ENCODE measurements around the gene BTBD2.

BTBD2 gene

DNA sequence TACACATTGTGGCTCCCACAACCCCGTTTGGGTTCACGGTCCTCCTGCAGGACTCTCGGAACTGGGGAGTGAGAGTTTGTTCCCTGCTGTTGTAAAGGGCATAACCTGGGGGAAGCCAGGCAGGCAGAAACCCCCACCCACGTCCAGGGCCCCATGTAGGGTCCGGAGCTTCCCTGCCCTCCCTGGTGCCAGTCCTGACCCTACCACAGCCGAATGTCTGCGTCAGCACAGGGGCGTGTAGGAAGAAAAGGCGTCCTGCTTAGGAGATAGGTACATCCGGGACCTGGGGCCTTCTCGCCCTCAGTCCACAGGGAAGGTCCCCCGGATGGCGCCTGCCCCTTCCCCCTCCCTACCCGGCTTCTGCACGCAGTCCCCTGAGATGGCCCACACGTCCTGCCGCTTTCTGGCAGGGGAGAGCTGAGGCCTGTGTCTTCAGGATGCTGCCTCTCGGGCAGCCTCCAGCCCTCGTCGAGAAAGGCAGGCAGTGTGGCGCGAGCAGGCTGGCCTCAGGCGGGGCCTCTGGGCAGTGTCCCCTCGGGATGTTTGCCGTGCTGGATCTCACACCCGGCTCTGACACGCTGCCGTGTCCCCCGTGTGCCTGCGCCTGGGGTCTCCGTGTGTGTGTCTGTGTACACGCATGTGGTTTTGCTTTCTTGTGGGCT, 55.5 kb downstream of the BTBD2 start:
- no peak for ATAC-seq
- TF ChIP-seq TCF4 (CRISPR knock-in tag; IDR thresholded peaks at IDR 0.05; ENCODE audit: borderline replicate concordance), result no peak
- TF ChIP-seq PPARA (CRISPR knock-in tag; IDR thresholded peaks at IDR 0.05; ENCODE audit: borderline replicate concordance), result no peak
- TF ChIP-seq ZFP3 (CRISPR knock-in tag; IDR thresholded peaks at IDR 0.05), result no peak
- no peak for TF ChIP-seq POU6F1 (CRISPR knock-in tag; IDR thresholded peaks at IDR 0.05; ENCODE audit: borderline replicate concordance, low read depth)

DNA sequence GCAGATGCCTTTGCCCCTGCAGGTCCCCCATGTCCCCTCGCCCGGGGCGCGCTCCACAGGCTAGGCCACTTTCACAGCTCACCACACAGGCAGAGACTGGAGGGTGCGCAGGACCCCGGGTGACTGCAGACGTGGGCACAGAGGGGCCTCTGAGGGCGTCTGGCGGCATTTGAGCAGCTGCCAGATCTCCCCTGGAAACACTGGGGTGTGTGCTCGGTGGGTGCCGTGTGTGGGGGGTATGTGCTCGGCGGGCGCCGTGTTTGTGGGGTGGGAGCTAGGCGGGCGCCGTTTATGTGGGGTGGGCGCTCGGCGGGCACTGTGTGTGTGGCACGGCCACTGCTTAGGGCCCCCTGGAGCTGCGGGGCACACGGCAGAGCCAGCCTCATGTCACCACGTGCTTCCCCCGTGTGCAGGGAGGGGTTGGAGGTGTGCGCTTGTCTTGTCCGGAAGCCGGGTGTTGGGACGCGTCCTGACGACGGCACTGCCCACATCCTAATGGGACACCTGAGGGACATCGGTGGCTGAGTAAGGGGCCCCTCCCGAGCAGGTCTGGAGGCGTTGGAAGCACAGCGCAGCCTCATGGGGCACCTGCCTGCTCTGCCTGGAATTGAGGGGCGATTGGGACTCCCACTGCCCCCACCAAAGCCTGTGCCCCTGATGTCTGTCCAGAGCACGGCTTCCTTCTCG, 57.8 kb downstream of the BTBD2 start:
- TF ChIP-seq ZNF70 (CRISPR knock-in tag; IDR thresholded peaks at IDR 0.05) (no peak), ARNTL (CRISPR knock-in tag; IDR thresholded peaks at IDR 0.05; ENCODE audit: borderline replicate concordance, low read depth) (no peak), ZNF565 (CRISPR knock-in tag; conservative IDR thresholded peaks at IDR 0.05; ENCODE audit: low read depth) (no peak), CSDC2 (CRISPR knock-in tag; IDR thresholded peaks at IDR 0.05) (no peak), CREB5 (CRISPR knock-in tag; IDR thresholded peaks at IDR 0.05; ENCODE audit: low read depth) (no peak), BACH2 (CRISPR knock-in tag; IDR thresholded peaks at IDR 0.05; ENCODE audit: borderline replicate concordance) (no peak), SNAI2 (CRISPR knock-in tag; IDR thresholded peaks at IDR 0.05) (no peak), GLIS3 (CRISPR knock-in tag; IDR thresholded peaks at IDR 0.05) (no peak), PPARA (CRISPR knock-in tag; IDR thresholded peaks at IDR 0.05; ENCODE audit: borderline replicate concordance) (no peak)
- ATAC-seq, result no peak

DNA sequence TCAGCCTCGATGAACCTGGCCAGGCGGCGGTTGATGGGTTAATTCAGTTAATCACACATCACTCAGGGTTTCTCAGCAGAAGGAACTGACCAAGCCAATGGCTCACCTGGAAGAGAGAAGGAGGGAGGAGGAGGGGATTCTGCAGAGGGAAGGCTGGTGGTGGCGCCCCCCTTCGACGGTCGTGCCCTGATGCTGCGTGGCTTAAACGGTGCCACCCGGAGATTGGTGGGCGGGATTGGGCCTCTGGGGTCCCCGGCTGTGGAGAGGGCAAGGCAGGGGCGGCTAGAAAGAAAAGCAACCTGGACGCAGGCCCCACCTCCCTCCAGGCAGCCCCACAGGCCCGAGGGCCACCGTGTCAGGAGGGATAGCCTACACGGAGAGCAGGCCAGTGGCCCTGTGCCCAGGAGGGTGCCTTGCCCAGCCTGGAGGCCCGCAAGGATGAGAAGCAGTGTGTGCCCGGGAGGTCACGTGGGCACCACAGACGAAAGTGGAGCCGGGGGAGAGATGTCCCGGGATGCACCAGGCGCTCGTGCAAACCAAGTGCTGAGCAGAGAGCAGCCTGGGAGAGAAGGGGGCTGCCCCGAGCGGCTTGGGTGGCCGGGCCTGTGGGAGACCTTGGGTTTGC, 58.5 kb downstream of the BTBD2 start:
- no peak for TF ChIP-seq ZNF8 (CRISPR knock-in tag; IDR thresholded peaks at IDR 0.05)
- no peak for TF ChIP-seq ISL1 (CRISPR knock-in tag; IDR thresholded peaks at IDR 0.05)
- no peak for TF ChIP-seq TCF4 (CRISPR knock-in tag; IDR thresholded peaks at IDR 0.05; ENCODE audit: borderline replicate concordance)
- no peak for TF ChIP-seq ZC3H10 (CRISPR knock-in tag; IDR thresholded peaks at IDR 0.05)
- TF ChIP-seq PPARA (CRISPR knock-in tag; IDR thresholded peaks at IDR 0.05; ENCODE audit: borderline replicate concordance), result no peak
- TF ChIP-seq GLIS3 (CRISPR knock-in tag; IDR thresholded peaks at IDR 0.05), result no peak
- no peak for TF ChIP-seq ZFP30 (CRISPR knock-in tag; IDR thresholded peaks at IDR 0.05)
- TF ChIP-seq SNAI2 (CRISPR knock-in tag; IDR thresholded peaks at IDR 0.05), result no peak
- TF ChIP-seq ESRRG (CRISPR knock-in tag; IDR thresholded peaks at IDR 0.05), result no peak
- ATAC-seq, result no peak

DNA sequence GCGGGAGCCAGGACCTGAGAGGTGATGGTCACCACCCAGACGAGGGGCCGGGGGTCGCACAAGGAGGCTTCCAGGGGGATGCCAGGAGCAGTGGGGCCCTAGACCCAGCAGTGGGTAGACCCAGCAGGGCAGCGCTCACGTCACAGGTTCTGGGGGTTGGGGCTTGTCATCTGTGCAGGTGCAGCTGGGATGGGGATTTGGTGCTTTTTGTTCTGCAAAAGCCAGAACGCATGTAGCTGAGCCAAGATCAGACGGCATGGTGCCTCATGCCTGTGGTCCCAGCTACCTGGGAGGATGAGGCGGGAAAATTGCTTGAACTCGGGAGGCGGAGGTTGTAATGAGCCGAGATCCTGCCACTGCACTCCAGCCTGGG, 59.4 kb downstream of the BTBD2 start:
- no peak for ATAC-seq
- TF ChIP-seq ISL1 (CRISPR knock-in tag; IDR thresholded peaks at IDR 0.05) (no peak), ZNF70 (CRISPR knock-in tag; IDR thresholded peaks at IDR 0.05) (no peak), TCF4 (CRISPR knock-in tag; IDR thresholded peaks at IDR 0.05; ENCODE audit: borderline replicate concordance) (no peak), ZNF8 (CRISPR knock-in tag; IDR thresholded peaks at IDR 0.05) (no peak), ZNF565 (CRISPR knock-in tag; conservative IDR thresholded peaks at IDR 0.05; ENCODE audit: low read depth) (no peak), RARB (CRISPR knock-in tag; IDR thresholded peaks at IDR 0.05) (no peak), ZC3H10 (CRISPR knock-in tag; IDR thresholded peaks at IDR 0.05) (no peak), CSDC2 (CRISPR knock-in tag; IDR thresholded peaks at IDR 0.05) (no peak)
- TF ChIP-seq, protein P1, sequence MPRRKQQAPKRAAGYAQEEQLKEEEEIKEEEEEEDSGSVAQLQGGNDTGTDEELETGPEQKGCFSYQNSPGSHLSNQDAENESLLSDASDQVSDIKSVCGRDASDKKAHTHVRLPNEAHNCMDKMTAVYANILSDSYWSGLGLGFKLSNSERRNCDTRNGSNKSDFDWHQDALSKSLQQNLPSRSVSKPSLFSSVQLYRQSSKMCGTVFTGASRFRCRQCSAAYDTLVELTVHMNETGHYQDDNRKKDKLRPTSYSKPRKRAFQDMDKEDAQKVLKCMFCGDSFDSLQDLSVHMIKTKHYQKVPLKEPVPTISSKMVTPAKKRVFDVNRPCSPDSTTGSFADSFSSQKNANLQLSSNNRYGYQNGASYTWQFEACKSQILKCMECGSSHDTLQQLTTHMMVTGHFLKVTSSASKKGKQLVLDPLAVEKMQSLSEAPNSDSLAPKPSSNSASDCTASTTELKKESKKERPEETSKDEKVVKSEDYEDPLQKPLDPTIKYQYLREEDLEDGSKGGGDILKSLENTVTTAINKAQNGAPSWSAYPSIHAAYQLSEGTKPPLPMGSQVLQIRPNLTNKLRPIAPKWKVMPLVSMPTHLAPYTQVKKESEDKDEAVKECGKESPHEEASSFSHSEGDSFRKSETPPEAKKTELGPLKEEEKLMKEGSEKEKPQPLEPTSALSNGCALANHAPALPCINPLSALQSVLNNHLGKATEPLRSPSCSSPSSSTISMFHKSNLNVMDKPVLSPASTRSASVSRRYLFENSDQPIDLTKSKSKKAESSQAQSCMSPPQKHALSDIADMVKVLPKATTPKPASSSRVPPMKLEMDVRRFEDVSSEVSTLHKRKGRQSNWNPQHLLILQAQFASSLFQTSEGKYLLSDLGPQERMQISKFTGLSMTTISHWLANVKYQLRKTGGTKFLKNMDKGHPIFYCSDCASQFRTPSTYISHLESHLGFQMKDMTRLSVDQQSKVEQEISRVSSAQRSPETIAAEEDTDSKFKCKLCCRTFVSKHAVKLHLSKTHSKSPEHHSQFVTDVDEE (CRISPR knock-in tag; IDR thresholded peaks at IDR 0.05), result no peak
